Effector memory CD8-positive, alpha-beta T cell (primary cell): ENCODE results near the gene SND1.

Experiments
- ATAC-seq: fragments of 150-1000 bp; cut with Tn5 transposase; replicated peaks from 2 replicates; pipeline ENCODE4 v1.10.0; 2021; ENCODE audit warnings: mild to moderate bottlenecking, moderate library complexity
- DNase-seq, 3 experiments: peaks; one replicate each; pipeline ENCODE4 v3.0.0; 2021
- H3K27ac Mint-ChIP-seq, 2 donors: one replicate each; pipeline ENCODE4 v1.8.0; 2022; ENCODE audit warnings: mild to moderate bottlenecking in 2 of 2, mixed read lengths in 2 of 2, moderate library complexity in 2 of 2
- H3K27me3 Mint-ChIP-seq, 2 donors: one replicate each; pipeline ENCODE4 v1.8.0; 2022; ENCODE audit warnings: mixed read lengths in 2 of 2
- H3K36me3 Mint-ChIP-seq: one replicate; pipeline ENCODE4 v1.8.0; 2022; ENCODE audit warnings: mild to moderate bottlenecking, moderate library complexity, mixed read lengths; ENCODE audit not compliant: insufficient read depth
- H3K4me1 Mint-ChIP-seq, 2 donors: one replicate each; pipeline ENCODE4 v1.8.0; 2022; ENCODE audit warnings: low read depth in 2 of 2, mixed read lengths in 2 of 2
- H3K4me3 Mint-ChIP-seq, 2 donors: one replicate each; pipeline ENCODE4 v1.8.0; 2022; ENCODE audit warnings: mild to moderate bottlenecking in 2 of 2, mixed read lengths in 2 of 2, moderate library complexity in 2 of 2
- H3K9me3 Mint-ChIP-seq, 2 donors: one replicate each; pipeline ENCODE4 v1.8.0; 2022; ENCODE audit warnings: mixed read lengths in 2 of 2

Gene SND1

DNA sequence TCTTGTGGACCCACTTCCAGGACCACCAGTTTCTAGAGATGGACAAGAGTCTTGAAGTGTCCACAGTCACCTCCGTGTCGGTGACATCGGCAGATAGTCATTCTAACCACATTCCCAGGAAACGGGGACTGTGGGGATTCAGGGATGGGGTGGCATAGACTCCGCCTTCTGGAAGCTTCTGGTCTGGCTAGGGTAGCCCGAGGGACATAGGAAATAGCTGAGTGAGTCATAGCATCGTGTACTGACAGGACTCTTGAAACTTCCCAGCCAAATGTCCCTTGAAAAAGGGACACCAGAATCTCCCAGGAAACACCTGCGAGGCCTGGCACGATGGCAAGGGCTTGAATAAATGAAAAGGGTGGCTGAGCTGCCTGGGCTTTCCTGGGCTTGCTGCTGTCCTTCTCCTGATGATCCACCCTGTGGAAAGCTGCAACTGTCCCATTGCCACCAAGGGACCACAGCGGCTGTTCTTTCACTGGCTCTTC is 463.4 kb downstream of the SND1 start:
- ATAC-seq (no peak), DNase-seq (no peak)
- H3K9me3 Mint-ChIP-seq, result no peaks in the 10 kb centered on the region
- H3K27ac Mint-ChIP-seq, result no peak overlapping the region
- peaks cover 0 to 22% of the 10 kb centered on the region in 2 donors for H3K27me3 Mint-ChIP-seq
- no peak overlapping the region for H3K4me3 Mint-ChIP-seq
- peaks cover 28% of the 10 kb centered on the region for H3K36me3 Mint-ChIP-seq
- H3K4me1 Mint-ChIP-seq, result peaks cover 18 to 19% of the 10 kb centered on the region in 2 donors

GRCh38 chr7:128115821-128116723 is 464.1 kb downstream of the SND1 start:
- no peak for ATAC-seq
- no peak overlapping the region for H3K27ac Mint-ChIP-seq
- DNase-seq, result no peak

GRCh38 chr7:128116740-128117139 is 464.7 kb downstream of the SND1 start:
- DNase-seq (no peak), ATAC-seq (no peak)
- H3K27me3 Mint-ChIP-seq, result peaks cover 0 to 22% of the 10 kb centered on the region in 2 donors
- no peak overlapping the region for H3K27ac Mint-ChIP-seq
- H3K4me3 Mint-ChIP-seq, result no peak overlapping the region
- H3K36me3 Mint-ChIP-seq, result peaks cover 22% of the 10 kb centered on the region
- H3K9me3 Mint-ChIP-seq, result no peaks in the 10 kb centered on the region
- peaks cover 5 to 13% of the 10 kb centered on the region in 2 donors for H3K4me1 Mint-ChIP-seq

More at GRCh38 chr7:128115821-128116723, 464.1 kb downstream of the SND1 start:
- peaks cover 0 to 22% of the 10 kb centered on the region in 2 donors for H3K27me3 Mint-ChIP-seq
- no peaks in the 10 kb centered on the region for H3K9me3 Mint-ChIP-seq
- H3K4me1 Mint-ChIP-seq, result peaks cover 11 to 16% of the 10 kb centered on the region in 2 donors
- no peak overlapping the region for H3K4me3 Mint-ChIP-seq
- H3K36me3 Mint-ChIP-seq, result peaks cover 28% of the 10 kb centered on the region

- H3K9me3 Mint-ChIP-seq, result no peaks in the 10 kb centered on the region
- ATAC-seq (no peak), DNase-seq (no peak)
- no peak overlapping the region for H3K27ac Mint-ChIP-seq
- peaks cover 0 to 22% of the 10 kb centered on the region in 2 donors for H3K27me3 Mint-ChIP-seq
- peaks cover 0 to 5% of the 10 kb centered on the region in 2 donors for H3K4me1 Mint-ChIP-seq
- no peak overlapping the region for H3K4me3 Mint-ChIP-seq
- peaks cover 13% of the 10 kb centered on the region for H3K36me3 Mint-ChIP-seq
Measured at GRCh38 chr7:128117691-128118090, 465.7 kb downstream of the SND1 start.

GRCh38 chr7:128119036-128119435 is 467.0 kb downstream of the SND1 start:
- ATAC-seq (no peak), DNase-seq (no peak)
- Mint-ChIP-seq H3K4me1 (no peaks in the 10 kb centered on the region), H3K9me3 (no peaks in the 10 kb centered on the region), H3K36me3 (peaks cover 13% of the 10 kb centered on the region), H3K4me3 (no peak overlapping the region), H3K27ac (no peak overlapping the region), H3K27me3 (peaks cover 0 to 22% of the 10 kb centered on the region in 2 donors)

DNA sequence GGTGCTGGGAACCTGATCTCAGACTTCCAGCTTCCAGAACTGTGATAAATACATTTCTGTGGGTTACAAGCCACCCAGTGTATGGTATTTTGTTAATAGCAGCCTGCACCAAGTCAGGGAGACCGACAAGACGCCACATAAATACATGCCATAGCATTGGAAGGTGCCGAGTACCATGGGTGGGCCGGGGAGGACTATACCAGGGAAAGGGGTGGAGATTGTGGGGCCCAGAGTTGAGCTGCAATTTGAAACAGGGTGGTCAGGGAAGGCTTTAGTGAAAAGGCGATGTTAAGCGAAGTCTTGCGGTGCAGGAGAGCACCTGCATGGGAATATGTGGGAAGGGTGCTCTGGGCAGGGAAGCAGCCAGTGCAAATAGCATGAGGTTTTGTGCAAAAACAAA is 468.1 kb downstream of the SND1 start:
- peaks cover 13% of the 10 kb centered on the region for H3K36me3 Mint-ChIP-seq
- H3K27ac Mint-ChIP-seq, result no peak overlapping the region
- H3K9me3 Mint-ChIP-seq, result no peaks in the 10 kb centered on the region
- DNase-seq (no peak), ATAC-seq (no peak)
- peaks cover 0 to 14% of the 10 kb centered on the region in 2 donors for H3K27me3 Mint-ChIP-seq
- peaks cover 4 to 6% of the 10 kb centered on the region in 2 donors for H3K4me1 Mint-ChIP-seq
- no peak overlapping the region for H3K4me3 Mint-ChIP-seq

GRCh38 chr7:128120976-128121490 is 469.0 kb downstream of the SND1 start:
- ATAC-seq (no peak), DNase-seq (no peak)
- Mint-ChIP-seq H3K36me3 (peaks cover 10% of the 10 kb centered on the region), H3K27ac (no peak overlapping the region), H3K27me3 (peaks cover 0 to 5% of the 10 kb centered on the region in 2 donors), H3K4me3 (no peak overlapping the region), H3K9me3 (no peaks in the 10 kb centered on the region), H3K4me1 (peaks cover 5 to 7% of the 10 kb centered on the region in 2 donors)

DNA sequence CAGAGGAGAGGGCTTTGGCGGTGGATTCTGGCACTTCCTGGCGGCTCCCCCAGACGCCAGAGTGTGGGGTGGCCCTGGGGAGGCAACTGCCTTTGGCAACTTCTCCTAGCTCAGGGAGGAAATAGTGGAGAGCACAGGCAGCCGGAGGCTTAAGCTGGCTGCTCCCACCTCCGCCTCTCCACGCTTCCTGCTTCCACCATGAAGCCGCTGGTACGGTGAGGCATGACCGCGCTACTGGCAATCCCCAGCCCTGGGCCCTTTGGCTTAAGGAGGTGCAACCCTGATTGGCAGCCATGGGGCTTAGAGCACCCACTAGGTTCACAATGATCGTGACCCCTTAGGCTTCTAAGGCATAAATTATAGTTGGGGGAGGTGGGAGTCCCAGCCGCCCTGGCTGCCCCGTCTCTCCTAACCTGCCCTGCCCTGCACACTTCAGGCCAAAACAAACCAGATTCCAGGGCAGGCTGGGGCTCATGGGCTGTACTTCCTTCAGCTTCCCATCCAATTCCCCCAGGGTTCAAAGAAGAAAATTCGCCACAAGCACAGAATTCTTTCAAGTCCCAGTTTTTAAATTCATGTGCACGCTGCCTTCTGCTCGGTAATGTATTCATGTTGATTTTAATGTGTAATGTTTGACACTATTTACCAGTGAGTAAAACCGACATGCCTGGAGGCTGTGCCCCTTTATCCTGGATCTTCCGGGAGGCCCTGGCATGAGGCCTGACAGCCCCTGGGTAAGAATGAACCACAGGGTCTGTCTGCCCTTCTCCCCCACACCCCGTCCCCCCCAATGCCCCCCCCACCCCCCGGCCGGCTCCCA is 469.9 kb downstream of the SND1 start:
- Mint-ChIP-seq H3K36me3 (peaks cover 9% of the 10 kb centered on the region), H3K4me3 (no peak overlapping the region), H3K4me1 (peaks cover 5 to 7% of the 10 kb centered on the region in 2 donors), H3K27me3 (no peaks in the 10 kb centered on the region), H3K27ac (peak overlapping the region in 1 of 2 donors; percentile 23), H3K9me3 (no peaks in the 10 kb centered on the region)
- DNase-seq (no peak), ATAC-seq (no peak)

GRCh38 chr7:128122576-128123290 is 470.7 kb downstream of the SND1 start:
- peaks cover 5 to 7% of the 10 kb centered on the region in 2 donors for H3K4me1 Mint-ChIP-seq
- H3K27ac Mint-ChIP-seq, result no peak overlapping the region
- ATAC-seq (no peak), DNase-seq (no peak)
- no peaks in the 10 kb centered on the region for H3K27me3 Mint-ChIP-seq
- no peak overlapping the region for H3K4me3 Mint-ChIP-seq
- no peaks in the 10 kb centered on the region for H3K9me3 Mint-ChIP-seq
- peaks cover 13% of the 10 kb centered on the region for H3K36me3 Mint-ChIP-seq

DNA sequence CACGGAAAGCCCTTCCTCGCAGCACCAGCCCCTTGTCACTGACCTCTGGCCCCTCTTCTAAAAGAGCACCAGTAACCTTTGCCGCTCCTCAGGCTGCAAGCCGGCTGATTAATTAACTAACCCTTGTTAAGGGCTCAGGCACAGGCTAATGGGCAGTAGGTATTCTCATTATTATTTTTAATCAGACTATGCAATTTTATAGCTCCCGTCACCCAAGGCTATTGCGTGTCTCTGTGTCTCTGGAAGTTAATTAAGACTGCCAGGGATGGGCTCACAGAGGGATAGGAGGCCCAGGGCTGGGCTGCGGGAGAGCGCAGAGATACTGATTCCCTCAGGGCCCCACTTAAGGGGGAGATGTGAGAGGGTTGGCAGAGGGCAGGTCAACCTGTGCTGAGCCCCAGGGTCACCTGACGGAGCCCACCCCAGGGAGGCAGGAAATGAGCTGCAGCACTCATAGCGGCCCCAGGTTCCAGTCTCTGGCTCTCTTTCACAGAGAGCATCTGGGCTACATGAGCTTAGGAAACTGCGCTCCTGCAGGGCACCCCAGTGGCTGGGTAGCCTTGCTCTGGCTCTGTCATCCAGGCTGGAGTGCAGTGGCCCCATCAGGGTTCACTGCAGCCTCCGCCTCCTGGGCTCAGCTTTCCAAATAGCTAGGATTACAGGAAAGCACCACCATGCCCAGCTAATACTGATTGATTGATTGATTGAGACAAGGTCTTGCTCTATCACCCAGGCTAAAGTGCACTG is 471.5 kb downstream of the SND1 start:
- ATAC-seq, result no peak
- no peak overlapping the region for H3K27ac Mint-ChIP-seq
- no peaks in the 10 kb centered on the region for H3K27me3 Mint-ChIP-seq
- DNase-seq, result no peak
- H3K36me3 Mint-ChIP-seq, result peaks cover 13% of the 10 kb centered on the region
- H3K9me3 Mint-ChIP-seq, result no peaks in the 10 kb centered on the region
- H3K4me3 Mint-ChIP-seq, result no peak overlapping the region
- H3K4me1 Mint-ChIP-seq, result peaks cover 5 to 7% of the 10 kb centered on the region in 2 donors

DNA sequence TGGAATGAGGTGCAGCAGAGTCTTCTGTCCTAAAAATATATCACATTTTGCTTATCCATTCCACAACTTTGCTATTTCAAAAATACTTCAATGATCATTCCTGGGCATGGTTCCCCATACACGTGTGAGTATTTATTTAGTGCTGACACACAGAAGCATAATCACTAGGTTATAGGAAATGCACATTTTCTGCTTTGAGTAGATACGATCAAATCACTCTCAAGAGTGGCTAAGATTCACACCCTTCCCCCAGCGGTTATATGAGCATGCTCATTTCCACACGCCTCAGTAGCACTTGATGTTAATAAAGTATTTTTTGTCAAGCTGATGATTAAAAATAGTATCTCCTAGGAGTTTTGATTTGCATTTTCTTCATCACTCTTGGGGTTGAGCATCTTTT is 472.8 kb downstream of the SND1 start:
- peak overlapping the region in 1 of 2 donors; percentile 64 for H3K27ac Mint-ChIP-seq
- peaks cover 5 to 7% of the 10 kb centered on the region in 2 donors for H3K4me1 Mint-ChIP-seq
- no peak overlapping the region for H3K4me3 Mint-ChIP-seq
- H3K36me3 Mint-ChIP-seq, result peaks cover 4% of the 10 kb centered on the region
- peak; percentile 69 for ATAC-seq
- no peaks in the 10 kb centered on the region for H3K27me3 Mint-ChIP-seq
- no peak for DNase-seq
- no peaks in the 10 kb centered on the region for H3K9me3 Mint-ChIP-seq

DNA sequence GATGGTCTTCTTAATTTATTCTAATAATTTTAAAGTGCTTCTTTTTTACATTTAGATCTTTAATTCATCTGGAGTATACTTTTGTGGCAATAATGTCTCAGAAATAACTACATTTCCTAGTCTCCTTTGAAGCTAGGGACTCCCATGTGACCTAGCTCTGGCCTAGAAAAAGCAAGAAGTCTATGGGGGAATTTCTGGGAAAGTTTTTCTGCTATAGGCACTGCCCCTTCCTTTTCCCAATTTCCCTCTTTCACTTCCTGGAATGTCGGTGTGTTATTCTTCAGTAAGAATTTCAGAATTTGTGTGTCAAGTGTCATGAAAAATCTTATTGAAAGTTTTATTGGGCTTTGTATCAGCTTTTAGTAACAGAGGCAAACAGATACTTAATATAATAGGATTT is 473.8 kb downstream of the SND1 start:
- no peak for ATAC-seq
- H3K36me3 Mint-ChIP-seq, result peaks cover 4% of the 10 kb centered on the region

More for the DNA sequence above, 473.8 kb downstream of the SND1 start:
- Mint-ChIP-seq H3K4me1 (peaks cover 5 to 7% of the 10 kb centered on the region in 2 donors), H3K9me3 (no peaks in the 10 kb centered on the region), H3K27ac (no peak overlapping the region), H3K27me3 (no peaks in the 10 kb centered on the region), H3K4me3 (no peak overlapping the region)
- no peak for DNase-seq
